ENCODE results near the gene CDX1.

Gene CDX1

DNA sequence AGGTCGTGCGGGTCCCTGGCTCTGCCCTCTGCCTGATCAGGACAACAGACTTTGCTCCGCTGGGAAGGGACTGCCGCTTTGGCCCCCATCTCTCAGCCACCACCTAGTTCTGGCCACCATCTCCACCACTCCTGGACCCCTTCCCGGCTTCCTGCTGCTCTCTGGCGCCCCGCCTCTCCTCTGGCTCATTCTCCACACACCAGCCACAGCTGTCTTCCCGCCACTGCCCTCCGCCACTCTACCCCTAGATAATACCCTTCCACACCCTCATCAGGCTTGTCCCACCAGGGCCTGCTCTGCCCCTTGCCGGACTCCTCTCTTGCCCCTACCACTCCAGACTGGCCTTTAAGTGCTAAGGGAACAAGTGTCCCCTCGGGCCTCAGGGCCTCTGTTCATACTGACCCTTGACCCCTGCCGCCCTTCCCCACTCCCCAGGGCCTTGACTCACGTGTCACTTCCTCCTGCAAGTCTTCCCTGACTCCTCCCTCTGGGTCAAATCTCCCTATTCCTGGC, 3.0 kb upstream of the CDX1 start:
- DNase-seq (ENCODE audit: low read depth): no peak

GRCh38 chr5:150164211-150164980, 2.2 kb upstream of the CDX1 start:
- DNase-seq (ENCODE audit: low read depth): no peak

DNA sequence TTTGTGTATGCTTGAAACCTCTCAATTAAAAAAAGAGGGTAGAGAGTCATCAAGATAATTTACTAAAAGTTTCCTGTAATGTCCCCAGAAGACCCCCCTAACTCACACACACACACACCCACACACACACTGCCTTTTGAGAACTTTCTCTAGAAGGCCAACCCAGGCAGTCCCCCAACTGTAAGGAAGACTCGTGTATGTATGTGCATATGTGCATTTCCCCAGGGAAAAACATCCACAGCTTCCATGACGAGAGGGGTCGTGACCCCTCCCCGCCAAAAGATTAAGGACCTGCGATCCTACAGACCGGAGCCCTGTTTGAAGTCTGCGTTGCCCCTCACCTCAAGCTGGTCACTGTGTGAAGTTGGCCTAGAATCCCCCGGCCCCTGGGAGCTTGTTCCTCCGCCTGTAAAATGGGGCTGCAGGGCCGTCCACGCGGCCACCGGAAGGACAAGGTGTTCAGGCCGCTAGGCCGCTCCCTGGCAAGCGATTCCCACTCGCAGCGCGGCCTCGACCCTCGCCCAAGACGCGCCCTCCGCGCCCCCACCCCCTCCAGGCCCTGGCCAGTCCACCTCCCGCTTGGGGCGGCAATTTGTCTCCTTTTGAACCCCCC, 435 bp upstream of the CDX1 start:
- no peak for DNase-seq (ENCODE audit: low read depth)

DNA sequence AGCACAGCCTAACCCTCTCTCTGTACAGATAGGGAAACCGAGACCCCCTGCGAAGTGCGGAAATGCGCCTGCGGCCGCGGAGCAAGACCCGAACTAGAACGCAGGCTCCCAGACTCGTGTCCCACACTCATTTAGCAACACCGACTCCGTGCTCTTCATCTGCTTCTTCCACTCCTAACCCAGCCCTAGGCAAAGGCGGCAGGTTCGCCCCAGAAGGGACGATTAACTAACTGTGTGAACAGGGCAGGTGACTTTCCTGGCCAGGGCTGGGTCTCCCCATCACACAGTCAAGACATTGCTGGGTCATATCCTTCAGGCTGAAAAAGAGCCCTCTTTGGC, 903 bp downstream of the CDX1 start:
- DNase-seq (ENCODE audit: low read depth): no peak

- no peak for DNase-seq (ENCODE audit: low read depth)
Observed at GRCh38 chr5:150167908-150168307, 1.3 kb downstream of the CDX1 start.

DNA sequence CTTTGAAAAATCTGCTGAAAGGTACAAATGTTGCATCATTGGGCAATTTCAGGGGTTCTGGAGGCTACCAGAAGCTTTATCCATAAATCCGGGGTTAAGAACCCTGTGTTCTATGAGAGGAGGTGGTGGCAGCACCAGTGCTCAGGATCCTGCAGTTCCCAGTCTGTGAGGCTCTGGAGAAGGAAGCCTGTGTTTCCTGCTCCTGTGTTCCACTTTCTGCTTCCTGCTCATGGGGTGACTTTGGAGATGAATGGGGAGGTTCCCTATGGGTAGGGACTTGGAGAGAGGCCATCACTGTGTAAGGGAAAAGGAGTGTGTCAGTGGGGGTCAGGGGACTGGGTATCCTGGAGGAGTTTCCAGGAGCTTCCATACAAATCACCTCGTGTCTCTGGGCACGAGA, 2.3 kb downstream of the CDX1 start:
- DNase-seq (ENCODE audit: low read depth): no peak

GRCh38 chr5:150172145-150172544, 5.6 kb downstream of the CDX1 start:
- no peak for DNase-seq (ENCODE audit: low read depth)

DNA sequence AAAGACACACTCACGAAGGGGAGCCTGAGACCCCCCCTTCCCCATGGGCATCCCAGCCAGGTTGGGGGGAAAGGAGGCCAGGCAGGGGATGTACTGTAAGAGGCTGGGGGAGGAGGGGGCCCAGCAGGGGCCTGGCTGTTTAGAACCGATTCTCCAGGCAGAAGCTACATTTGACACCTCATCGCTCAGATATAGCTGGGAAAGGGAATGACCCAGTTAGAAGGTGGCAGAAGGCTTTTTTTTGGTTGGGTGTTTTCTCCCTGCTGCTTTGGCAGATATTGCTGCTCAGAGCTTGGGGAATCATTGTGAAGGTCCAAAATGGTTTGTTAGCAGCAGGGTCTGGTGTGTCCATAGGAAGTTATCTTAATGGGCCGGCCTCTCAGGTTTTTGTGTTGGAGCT, 6.0 kb downstream of the CDX1 start:
- DNase-seq (ENCODE audit: low read depth): no peak

DNA sequence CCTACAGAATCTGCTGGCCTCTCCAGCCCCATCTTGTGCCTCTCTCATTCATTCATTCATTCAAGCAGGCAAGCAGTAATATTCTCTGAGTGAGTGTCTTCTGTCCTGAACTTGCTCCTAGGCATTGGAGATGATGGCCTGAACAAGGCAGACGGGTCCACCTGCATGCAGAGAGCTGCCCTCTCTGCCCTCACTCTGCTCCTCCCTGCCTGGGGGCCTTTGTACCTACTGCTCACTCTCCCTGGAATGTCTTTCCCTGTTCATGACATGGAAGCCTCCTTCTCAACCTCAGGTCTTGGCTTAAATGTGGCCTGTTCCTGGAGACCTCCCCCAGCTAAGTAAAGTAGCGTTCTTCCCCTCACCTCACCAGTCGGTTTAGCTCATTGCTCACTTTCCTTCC, 6.6 kb downstream of the CDX1 start:
- no peak for DNase-seq (ENCODE audit: low read depth)

- no peak for DNase-seq (ENCODE audit: low read depth)
Observed at GRCh38 chr5:150174285-150174684, 7.7 kb downstream of the CDX1 start.

- no peak for DNase-seq (ENCODE audit: low read depth)
Observed at GRCh38 chr5:150175076-150175475, 8.5 kb downstream of the CDX1 start.

- DNase-seq (ENCODE audit: low read depth): no peak
Observed at GRCh38 chr5:150175536-150175935, 9.0 kb downstream of the CDX1 start.

- DNase-seq (ENCODE audit: low read depth): no peak
Observed at GRCh38 chr5:150176745-150177477, 10.3 kb downstream of the CDX1 start.

GRCh38 chr5:150177721-150178120, 11.1 kb downstream of the CDX1 start:
- no peak for DNase-seq (ENCODE audit: low read depth)

DNA sequence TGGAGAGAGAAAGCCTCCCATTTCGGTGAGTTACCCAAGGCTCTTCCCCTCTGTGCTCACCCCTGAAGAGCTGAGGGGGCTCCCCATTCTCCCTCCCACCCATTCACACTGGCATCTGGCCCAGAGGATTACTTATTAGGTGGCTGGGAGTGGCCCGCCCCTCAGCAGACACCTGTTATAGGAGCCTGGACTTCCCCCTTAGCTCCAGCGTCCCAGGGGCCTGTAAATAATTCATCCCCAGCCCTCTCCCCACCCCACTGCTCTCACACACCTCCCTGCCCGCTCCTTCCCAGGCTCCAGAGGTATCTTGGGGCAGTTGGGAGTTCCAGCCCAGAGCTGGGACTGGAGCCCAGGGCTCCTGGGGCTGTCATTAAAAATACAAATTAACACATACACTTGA, 11.7 kb downstream of the CDX1 start:
- DNase-seq (ENCODE audit: low read depth): no peak

DNA sequence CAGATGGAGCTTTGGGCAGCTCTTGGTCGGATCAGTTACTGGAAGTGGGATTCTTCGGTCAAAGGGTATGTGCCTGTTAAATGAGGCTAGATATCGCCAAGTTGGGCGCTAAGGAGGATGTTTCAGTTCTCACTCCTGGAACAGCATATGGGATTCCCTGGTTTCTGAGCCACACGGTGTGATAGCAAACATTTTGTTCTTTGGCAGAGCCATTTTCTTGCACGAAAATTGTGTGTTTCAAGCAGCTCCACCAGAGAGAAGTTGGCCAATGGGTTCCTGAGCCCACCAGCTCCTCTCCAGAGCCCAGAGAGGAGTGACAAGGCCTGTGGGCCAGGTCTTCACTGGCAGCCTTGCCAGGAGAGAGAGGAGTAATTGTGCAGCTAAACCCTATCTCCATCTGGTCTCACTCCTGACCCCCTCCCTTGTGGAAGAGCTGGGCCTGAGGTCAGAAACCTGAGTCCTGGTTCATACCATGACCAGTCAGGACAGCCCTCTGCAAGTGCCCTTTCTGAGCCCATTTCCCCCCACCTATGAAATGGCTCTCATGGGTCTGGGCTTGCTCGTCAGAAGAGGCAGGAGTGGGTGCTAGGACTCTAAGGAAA, 12.5 kb downstream of the CDX1 start:
- DNase-seq (ENCODE audit: low read depth): no peak

GRCh38 chr5:150180241-150181026, 13.9 kb downstream of the CDX1 start:
- DNase-seq (ENCODE audit: low read depth): no peak

DNA sequence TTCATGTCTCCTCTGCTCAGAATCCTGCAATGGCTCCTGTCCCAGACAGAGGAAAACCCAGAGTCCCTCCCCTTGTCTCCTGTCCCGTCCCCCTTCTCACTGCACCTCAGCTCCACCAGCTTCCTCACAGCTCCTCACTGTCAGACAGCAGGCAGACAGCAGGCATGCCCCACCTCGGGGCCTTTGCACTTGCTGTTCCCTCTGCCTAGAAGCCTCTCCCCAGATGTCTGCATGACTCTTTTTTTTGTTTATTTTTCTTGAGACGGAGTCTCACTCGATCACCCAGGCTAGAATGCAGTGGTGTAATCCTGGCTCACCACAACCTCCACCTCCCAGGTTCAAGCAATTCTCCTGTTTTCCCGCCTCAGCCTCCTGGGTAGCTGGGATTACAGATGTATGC, 14.4 kb downstream of the CDX1 start:
- DNase-seq (ENCODE audit: low read depth): no peak

DNA sequence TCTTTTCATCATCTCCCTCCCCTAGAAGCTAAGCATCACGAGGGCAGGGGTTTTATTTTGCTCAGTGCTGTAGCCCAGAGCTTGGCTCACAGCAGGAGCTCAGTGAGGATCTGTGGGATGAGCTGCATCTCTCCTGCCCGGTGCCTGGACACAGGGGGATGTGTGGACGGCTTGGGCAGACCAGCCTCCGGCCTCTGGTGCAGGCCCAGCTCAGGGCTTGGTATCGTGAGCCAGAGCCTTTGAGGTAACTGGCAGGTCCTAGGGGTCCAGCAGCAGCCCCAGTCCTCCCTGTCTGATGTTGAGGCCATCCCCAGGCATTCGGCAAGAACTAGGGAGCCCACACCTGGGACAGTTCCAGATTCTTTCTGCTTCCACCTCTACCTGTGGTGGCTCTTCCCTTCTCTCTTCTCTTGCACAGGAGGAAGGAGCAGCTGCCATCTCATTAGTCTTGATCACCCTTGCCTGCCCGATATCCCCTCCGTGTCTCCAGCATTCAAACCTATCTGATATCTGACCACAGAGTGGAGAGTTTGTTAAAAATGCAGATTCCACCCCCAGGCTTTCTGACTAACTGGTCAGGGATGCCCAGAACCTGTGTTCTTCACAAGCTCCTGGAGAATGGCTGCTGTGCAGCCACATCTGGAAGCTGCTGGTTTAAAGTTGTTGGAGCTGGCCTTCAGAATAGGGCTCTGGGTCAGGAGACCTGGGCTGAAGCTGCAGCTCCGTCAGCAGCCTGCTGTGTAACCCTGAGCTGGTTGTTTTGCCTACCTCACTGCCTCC, 15.4 kb downstream of the CDX1 start:
- DNase-seq (ENCODE audit: low read depth): no peak

DNA sequence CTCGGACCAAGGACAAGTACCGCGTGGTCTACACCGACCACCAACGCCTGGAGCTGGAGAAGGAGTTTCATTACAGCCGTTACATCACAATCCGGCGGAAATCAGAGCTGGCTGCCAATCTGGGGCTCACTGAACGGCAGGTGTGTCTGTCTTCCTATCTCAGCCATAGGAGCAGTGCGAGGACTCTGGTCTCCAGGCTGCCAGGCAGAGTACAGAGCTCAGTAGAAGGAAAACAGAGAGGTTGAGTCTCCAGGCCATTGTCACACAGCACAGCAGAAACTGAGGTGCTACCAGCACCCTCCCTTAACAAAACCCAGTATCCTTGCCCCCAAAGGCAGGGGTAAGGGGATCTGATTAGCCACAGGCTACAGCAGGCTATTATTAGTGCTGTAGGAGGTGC, 16.2 kb downstream of the CDX1 start:
- no peak for DNase-seq (ENCODE audit: low read depth)

DNA sequence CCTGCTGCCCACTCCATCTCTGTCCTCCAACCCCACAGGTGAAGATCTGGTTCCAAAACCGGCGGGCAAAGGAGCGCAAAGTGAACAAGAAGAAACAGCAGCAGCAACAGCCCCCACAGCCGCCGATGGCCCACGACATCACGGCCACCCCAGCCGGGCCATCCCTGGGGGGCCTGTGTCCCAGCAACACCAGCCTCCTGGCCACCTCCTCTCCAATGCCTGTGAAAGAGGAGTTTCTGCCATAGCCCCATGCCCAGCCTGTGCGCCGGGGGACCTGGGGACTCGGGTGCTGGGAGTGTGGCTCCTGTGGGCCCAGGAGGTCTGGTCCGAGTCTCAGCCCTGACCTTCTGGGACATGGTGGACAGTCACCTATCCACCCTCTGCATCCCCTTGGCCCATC, 16.9 kb downstream of the CDX1 start:
- no peak for DNase-seq (ENCODE audit: low read depth)

Data from HS-27A (cell line).